GM12872 (cell line): ENCODE measurements around the gene PRR20G.
A peak's percentile ranks its signal among the peaks of the same experiment; 100 is the strongest.

Source experiments
- TF ChIP-seq, protein P1 (sequence below): IDR thresholded peaks from 3 replicates; pipeline ENCODE4 v1.5.1; 2011; ENCODE audit warnings: low read depth, mild to moderate bottlenecking, low read length, moderate library complexity; ENCODE audit not compliant: insufficient read depth

PRR20G gene

DNA sequence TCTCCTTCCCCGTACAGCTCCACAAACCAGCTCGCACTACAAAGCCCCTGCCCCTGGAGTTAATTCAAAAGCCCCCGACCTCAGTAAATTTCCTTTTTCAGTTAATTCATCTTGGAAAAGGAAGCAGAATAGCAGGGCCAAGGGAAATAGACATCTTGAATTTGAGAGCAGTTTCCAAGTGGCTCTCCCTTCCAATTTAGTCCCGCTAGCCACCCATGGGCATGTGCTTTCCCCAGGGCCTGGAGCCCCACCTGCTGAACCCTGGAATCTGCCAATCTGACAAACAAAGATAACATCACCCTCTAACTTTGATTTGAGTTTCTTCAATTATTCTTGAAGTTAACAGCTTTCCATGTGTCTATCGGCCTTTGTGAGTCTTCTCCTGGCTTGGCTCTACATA lies 31.7 kb downstream of the PRR20G start:
- TF ChIP-seq, protein P1, sequence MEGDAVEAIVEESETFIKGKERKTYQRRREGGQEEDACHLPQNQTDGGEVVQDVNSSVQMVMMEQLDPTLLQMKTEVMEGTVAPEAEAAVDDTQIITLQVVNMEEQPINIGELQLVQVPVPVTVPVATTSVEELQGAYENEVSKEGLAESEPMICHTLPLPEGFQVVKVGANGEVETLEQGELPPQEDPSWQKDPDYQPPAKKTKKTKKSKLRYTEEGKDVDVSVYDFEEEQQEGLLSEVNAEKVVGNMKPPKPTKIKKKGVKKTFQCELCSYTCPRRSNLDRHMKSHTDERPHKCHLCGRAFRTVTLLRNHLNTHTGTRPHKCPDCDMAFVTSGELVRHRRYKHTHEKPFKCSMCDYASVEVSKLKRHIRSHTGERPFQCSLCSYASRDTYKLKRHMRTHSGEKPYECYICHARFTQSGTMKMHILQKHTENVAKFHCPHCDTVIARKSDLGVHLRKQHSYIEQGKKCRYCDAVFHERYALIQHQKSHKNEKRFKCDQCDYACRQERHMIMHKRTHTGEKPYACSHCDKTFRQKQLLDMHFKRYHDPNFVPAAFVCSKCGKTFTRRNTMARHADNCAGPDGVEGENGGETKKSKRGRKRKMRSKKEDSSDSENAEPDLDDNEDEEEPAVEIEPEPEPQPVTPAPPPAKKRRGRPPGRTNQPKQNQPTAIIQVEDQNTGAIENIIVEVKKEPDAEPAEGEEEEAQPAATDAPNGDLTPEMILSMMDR: no peak

DNA sequence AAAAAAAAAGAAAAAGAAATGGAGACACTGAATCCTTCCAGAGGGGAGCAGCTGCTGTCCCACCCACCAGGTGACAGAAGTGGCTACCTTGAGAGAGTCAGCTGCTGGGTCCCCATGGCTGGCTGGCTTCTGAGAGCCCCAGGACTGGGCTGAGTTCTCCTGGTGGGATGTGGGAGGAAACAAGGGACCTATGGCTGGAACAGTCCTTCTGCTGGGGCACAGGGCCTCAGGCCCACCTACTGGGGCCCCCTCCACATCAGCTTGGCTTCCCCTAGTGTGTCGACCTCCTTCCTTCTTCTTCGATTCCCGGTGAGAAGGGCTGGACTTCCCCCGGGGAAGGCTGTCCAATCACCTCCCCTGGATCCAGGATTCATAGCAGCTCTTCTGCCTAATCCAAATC lies 32.3 kb downstream of the PRR20G start:
- TF ChIP-seq, protein P1: no peak

DNA sequence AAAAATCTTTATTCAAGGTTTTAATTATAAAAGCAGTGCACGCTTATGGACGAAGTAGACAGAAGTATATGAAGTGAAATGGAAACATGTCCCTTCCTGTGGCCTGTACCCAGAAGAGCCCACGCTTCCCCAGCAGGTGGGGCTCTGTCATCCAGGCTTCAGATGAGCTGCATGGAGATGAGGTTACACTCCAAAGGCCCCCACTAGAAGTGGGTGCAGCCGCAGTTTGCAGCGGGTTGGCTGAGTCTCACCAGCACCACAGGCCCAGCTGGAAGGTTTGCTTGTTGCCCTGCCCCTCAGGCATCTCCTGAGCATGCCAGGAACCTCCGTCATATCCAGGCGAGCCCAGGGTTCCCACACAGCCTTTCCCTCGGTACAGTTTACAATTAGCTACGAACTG lies 33.1 kb downstream of the PRR20G start:
- TF ChIP-seq, protein P1: peak; percentile 36; the same call in 1 of the 3 replicates

DNA sequence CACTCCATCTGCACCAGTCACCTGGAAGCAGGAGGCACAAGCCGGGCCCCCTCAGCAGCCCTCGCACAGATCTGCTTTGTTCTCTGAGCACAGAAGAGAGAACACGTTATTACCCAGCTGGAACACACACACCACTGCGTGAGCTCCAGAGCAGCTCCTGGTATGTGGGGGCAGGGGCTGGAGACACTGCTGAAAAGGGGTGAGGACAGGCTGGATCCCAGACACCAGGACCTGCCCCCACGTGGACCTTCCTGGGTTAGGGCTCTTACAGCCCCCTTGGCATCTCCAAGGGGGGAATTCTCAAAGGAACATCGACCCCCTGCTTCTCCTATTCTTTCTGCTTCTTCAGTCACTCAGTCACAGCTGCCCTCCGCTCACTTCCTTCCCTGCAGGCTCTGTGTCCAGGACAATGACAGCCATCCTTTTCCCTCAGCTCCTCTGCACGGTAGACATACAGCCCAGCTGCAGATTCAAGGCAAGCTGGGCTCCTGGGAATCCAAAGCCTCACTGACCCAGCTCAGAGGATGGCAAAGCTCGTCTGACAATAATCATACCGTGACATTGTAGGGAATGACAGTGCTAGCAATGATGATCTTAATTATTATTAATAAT lies 33.7 kb downstream of the PRR20G start:
- TF ChIP-seq, protein P1: no peak

DNA sequence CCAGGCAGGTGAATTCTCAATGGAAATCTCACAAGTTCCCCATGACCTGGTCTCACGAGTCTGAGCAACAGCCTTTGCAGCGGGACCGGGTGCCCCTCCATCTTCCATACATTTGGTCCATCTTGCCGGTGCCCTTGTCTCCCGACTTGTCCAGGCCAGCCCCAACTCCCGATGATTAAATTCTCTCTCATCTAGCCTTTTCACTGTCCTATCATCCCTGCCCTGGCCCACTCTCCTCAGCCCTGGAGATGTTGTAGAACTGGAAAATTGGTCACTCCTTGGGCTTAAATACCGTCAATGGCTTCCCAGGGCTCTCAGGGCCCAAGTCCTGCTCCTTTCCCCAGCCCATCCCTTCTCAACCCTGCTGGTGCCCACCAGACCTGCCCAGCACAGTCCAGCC lies 34.4 kb downstream of the PRR20G start:
- TF ChIP-seq, protein P1: no peak

DNA sequence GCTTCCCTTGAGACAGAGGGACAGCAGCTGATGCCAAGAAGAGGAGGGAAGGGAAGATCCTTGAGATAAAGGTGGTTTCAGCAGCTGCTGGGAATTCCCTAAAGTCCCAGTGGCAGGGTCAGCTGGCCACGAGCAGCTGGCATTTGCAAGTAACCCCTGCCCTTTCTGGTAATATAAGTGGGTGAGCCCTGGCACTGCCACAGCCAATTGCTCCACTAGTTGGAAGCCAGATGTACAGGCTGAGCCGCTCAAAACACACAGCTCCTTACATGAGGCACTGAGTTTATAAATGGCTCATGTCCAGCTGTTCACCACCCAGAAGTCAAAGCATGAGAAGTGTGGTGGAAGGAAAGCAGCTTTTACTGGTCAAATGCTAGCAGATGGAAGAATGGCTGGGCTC lies 35.4 kb downstream of the PRR20G start:
- TF ChIP-seq, protein P1: no peak

DNA sequence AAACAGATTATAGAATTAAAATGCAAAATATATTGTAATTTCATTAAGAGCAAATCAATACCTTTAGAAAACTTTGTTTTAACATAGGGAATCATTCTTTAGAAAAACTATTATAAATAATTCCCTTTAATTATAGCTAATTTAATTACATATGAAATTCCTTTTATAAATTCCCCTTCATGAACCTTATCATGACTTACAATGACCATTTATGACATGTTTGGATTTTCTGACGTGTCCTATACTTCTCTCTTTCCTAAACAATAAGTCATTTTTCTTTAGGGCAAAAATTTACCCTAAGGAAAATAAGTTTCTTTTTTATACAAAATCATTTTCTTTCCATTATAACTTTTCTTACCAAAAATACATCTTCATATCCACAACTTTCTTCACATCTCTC lies 37.8 kb downstream of the PRR20G start:
- TF ChIP-seq, protein P1: no peak
